HL-60 (cell line): ENCODE results near the gene NBPF3.

Experiments
- DNase-seq, 2 experiments: peaks; one replicate each; pipeline ENCODE4 v3.0.0-alpha.2; 2010 to 2020; ENCODE audit warnings: low read depth in 1 of 2, low spot score in 1 of 2
- H3K27ac ChIP-seq: fragments of 250-450 bp; sonication (Bioruptor Pico); replicated peaks from 2 replicates; pipeline ENCODE4 v1.5.1; 2020; ENCODE audit warnings: mild to moderate bottlenecking, moderate library complexity
- H3K27me3 ChIP-seq: fragments of 250-450 bp; sonication (Bioruptor Pico); 2 replicates; pipeline ENCODE4 v1.5.1; 2021; ENCODE audit warnings: mild to moderate bottlenecking, moderate library complexity; ENCODE audit not compliant: insufficient read depth, poor library complexity, severe bottlenecking
- H3K4me3 ChIP-seq: replicated peaks from 2 replicates; pipeline ENCODE4 v1.5.1; 2011; ENCODE audit warnings: mild to moderate bottlenecking, control low read depth, low read length; ENCODE audit not compliant: insufficient read depth
- CTCF ChIP-seq: IDR thresholded peaks from one replicate; pipeline ENCODE4 v1.5.1; 2011; ENCODE audit warnings: low read length, control low read depth, inconsistent platforms; ENCODE audit not compliant: insufficient read depth
- GABPA ChIP-seq: IDR thresholded peaks from 2 replicates; pipeline ENCODE4 v1.6.1; 2012; ENCODE audit warnings: low read depth
- POLR2AphosphoS5 ChIP-seq: IDR thresholded peaks from 2 replicates; pipeline ENCODE4 v1.6.1; 2012; ENCODE audit warnings: low read depth
- REST ChIP-seq: IDR thresholded peaks from 2 replicates; pipeline ENCODE4 v1.6.1; 2012; ENCODE audit warnings: low read depth; ENCODE audit not compliant: insufficient replicate concordance
- SPI1 ChIP-seq: IDR thresholded peaks from 2 replicates; pipeline ENCODE4 v1.6.1; 2012; ENCODE audit warnings: low read depth, mild to moderate bottlenecking, borderline replicate concordance

The NBPF3 gene

GRCh38 chr1:21521717-21522060, 81.8 kb downstream of the NBPF3 start:
- no peak for DNase-seq
- Histone ChIP-seq H3K27me3 (no peaks in the 10 kb centered on the region), H3K27ac (no peak overlapping the region), H3K4me3 (no peak overlapping the region)
- TF ChIP-seq GABPA (no peak), REST (no peak), CTCF (no peak), SPI1 (no peak), POLR2AphosphoS5 (no peak)

GRCh38 chr1:21522525-21523038, 82.6 kb downstream of the NBPF3 start:
- TF ChIP-seq GABPA (no peak), REST (no peak)
- no peak for DNase-seq
- Histone ChIP-seq H3K27ac (no peak overlapping the region), H3K27me3 (no peaks in the 10 kb centered on the region), H3K4me3 (no peak overlapping the region)

- no peaks in the 10 kb centered on the region for H3K27me3 ChIP-seq
- no peak overlapping the region for H3K27ac ChIP-seq
- H3K4me3 ChIP-seq: no peak overlapping the region
- TF ChIP-seq GABPA (no peak), REST (no peak), POLR2AphosphoS5 (no peak), CTCF (no peak), SPI1 (no peak)
- DNase-seq: no peak
Measured at GRCh38 chr1:21523297-21523813, 83.4 kb downstream of the NBPF3 start.
